ENCODE data around the gene TNFSF11.

Gene TNFSF11

DNA sequence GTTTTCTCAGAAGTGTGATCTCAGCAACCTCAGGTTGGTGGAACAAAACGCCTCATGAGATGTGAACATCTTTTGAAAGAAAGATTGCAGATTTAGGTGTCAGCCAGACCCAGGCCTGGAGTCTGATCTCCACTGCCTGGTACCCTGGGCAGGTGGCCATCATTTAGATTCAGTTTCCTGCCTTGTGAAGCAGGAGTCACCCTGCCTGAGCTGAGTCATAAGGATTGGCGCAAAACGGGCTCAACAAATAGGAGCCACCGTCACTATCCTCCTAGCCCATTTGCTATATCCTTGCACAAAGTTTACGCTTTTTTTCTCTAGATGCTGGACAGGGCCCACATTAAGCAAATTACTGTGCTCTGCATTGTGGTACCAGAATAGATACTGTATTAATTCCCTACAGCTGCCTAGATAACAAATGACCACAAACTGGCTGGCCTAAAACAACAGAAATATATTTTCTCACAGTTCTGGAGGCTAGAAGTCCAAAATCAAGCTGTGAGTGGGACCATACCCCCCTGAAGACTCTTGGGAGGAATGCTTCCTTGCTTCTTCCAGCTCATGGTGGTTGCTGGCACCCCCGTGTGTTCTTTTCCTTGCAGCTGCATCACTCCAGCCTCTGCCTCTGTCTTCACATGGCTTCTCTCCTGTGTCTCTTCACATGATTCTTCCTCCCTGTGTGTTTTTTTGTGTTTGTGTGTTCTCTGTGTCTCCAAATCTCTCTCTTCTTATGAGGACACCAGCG lies 38.2 kb downstream of the TNFSF11 start:
- no peak for DNase-seq

DNA sequence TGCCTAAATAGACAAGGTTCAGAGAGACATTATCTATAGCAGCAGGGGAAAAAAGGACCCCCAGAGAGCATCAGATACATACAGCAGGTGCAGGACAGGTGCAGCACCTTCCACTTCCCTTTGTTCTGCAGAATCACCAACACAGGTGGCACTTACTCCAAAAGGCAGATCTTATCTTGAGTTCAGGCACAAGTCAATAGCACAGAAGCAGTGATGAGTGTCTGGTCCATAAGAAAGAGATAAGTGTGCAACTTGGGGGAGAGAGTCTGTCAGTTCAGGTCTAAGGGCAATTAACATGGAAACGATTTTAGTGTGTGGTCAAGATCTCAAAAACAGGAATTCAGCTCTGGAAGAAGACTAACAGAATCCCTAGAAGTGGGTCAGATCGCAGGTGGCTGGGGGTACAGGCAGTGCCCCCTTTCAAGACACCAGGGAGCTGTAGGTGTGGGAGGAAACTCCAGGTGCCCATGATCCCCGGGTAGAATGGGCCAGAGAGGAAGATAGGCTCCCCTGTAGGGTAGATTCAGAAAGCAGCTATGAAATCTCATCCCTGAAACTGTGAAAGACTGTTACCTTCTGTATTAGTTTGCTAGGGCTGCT lies 40.6 kb downstream of the TNFSF11 start:
- no peak for DNase-seq

DNA sequence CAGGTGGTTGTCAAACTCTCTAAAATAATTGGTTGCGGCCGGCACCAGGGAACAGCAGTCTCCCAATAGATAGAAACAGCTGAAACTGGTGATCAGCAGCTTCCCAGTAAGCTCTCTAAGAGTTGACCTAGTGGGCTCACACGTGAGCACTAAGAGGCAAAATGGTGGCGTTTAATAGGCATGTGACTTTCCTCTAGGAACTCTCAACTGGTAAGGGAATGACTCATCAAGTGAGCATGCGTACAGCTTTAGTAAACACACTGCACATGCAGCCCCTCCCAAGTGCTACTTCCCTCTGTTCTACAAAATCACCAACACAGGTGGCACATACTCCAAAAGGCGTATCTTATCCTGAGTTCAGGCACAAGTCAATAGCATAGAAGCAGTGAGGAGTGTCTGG lies 41.7 kb downstream of the TNFSF11 start:
- DNase-seq, result peak; percentile 36

DNA sequence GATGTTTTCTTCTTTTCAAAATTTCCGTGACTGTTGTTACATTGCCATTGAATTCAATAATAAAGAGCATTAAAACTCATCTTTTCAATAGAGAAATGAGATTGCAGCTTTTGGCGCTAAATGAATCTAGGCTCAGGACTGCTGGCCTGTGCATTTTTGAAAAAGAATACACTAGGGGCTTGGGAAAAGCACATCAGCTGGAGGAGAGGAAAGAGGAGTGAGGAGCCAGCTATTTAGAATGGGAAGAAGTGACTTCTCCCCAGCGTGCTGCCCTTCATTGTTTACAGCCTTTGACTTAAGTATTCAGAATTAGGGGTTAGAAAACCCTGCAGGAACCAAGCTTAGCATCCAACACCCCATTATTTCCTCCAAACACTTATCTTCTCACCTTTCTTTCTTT lies 43.3 kb downstream of the TNFSF11 start:
- DNase-seq, result no peak

DNA sequence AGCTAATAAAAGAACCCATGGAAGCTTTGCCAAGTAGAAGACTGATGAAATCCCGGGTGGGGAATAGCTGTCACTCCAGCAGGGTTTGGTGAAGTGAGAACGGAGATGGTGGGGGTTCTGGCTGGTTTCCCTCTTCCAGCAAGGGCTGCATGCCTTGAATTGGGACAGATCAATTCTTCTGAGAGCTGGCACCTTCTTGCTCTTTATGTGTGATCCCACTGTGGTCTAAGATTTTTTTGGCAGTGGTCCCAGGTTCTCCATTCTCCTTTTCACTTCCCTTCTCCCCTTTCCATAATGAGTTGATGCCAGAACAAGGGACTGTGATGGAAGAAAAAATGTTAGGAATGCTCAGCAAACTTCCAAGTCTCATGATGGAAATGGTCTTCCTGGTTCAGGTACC lies 50.0 kb downstream of the TNFSF11 start:
- peak; percentile 48 for DNase-seq

DNA sequence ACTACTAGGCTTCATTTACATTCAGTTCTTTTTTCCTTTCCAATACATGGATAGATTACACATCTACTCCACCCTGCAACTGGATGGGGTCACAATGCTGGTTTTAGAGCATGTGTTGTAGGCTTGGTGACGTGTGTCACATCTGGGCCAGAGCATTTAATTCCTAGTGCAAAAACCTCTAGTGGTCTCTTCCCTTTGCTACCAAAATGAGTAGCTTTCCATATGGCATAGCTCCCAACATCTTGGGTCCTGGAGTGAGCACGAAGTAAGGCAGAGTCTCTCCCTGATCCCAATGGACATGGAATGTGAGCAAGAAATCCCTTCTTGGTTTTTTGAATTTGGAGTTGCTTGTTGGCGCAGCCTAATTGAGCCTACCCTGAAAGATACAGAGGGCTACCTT lies 51.7 kb downstream of the TNFSF11 start:
- no peak for DNase-seq

DNA sequence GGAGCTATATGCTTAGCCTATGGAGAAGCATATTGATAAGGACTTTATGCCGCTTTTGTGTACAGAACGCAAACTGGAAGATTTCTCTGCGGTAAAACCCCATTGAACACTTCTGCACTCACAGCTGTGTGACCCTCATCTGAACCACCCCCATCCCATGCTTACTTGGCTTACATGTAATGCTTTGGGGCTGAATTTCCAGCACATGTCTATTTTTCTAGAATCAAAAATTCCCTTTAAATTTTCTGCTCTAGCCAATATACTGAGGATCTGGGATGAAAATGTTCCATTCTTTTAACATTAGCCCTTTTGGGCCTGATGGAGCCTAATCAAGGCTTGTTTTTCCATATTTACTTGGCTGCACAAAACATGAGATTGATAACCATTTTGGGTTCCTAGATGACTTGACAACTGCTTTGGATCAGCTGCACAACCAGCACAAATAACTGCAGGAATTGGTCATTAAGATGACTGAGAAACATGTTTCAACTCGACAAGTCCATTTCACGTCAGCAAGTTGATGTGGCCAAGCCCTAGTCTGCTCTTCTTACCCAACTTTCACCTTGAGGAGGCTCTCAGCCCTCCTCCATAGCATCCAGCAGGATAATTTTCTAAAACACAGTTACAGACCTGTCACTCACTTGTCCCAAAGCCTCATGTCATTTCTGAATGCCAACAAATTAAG lies 52.4 kb downstream of the TNFSF11 start:
- no peak for DNase-seq

GRCh38 chr13:42628666-42629065 lies 54.7 kb downstream of the TNFSF11 start:
- no peak for DNase-seq

DNA sequence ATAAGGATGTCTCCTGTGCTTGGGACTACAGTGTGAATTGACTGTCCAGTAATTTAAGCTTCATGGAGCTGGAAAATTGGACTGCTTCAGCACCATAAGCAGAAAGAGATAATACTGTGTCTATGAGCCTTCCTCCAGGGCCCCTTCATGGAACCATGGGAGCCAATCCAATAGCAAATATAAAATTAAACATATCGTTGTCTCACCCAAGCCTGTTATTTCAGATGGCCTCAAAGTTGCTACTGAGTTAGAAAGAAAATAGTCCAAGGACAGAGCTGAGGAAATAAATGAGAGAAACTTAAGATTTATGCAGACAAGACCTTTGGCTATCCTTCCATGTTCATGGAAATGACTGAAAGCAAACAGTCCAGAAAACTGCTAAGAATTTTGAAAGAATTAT lies 57.2 kb downstream of the TNFSF11 start:
- DNase-seq, result no peak

GRCh38 chr13:42633495-42633894 lies 59.5 kb downstream of the TNFSF11 start:
- peak; percentile 52 for DNase-seq

- DNase-seq, result peak; percentile 16
These were observed 64.1 kb downstream of the TNFSF11 start for GRCh38 chr13:42638101-42638500.

DNA sequence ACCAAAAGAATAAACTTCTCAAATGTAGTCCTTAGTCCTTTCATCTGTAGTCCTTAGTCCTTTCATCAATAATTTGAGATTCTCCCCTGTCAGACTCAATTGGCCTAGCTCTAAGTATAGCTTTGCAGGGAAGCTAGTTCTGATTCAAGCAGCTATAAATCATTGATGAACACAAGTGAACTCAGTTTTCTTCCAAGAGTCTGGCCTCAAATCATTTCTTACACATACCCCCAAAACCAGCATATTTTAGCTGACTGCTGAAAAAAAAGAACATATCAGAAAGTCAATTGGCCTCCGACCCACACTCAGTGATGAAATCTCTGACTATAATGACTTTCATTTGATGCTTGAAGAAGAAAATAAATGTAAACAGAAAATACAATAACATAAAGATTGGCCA lies 64.9 kb downstream of the TNFSF11 start:
- DNase-seq, result peak; percentile 56

- no peak for DNase-seq
These were observed 69.1 kb downstream of the TNFSF11 start for GRCh38 chr13:42643076-42643475.

DNA sequence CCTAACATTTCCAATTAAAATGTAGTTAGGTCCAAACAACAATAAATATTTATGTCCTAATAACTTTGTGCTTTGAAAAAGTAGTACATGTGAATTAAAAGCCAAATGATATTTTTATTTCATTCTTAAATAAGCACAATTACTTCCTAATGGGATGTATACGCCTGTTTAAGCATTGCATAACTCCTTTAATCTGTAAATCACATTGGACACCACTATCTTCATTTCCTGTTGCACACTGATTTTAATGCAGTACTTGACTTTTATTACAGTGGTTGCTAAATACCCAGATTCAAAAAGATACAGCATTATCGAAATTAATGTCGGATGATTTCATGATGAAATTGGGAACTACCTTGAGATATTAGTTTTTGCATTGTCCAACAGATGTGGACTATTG lies 70.9 kb downstream of the TNFSF11 start:
- no peak for DNase-seq

- peak; percentile 15 for DNase-seq
These were observed 71.8 kb downstream of the TNFSF11 start for GRCh38 chr13:42645717-42646116.

DNA sequence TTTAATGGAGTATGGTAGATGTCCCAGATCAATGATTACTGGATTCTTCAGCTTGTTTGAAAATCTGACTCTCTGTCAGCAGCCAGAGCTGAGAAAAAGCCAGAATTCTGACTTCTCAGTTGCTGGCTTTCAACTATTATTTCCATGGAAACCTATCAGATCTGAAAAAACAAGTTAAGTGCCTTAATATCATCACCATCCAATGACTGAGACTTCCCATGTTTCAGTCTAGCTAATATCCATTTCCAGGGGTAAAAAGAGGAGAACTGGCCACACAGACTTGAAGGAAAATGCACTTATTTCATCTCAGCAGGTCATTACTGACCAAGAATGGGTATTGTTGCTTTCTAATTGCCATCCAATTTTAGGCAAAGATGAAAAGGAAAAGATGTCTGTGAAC lies 75.2 kb downstream of the TNFSF11 start:
- no peak for DNase-seq

- DNase-seq, result peak; percentile 47
These were observed 75.9 kb downstream of the TNFSF11 start for GRCh38 chr13:42649831-42650230.

DNA sequence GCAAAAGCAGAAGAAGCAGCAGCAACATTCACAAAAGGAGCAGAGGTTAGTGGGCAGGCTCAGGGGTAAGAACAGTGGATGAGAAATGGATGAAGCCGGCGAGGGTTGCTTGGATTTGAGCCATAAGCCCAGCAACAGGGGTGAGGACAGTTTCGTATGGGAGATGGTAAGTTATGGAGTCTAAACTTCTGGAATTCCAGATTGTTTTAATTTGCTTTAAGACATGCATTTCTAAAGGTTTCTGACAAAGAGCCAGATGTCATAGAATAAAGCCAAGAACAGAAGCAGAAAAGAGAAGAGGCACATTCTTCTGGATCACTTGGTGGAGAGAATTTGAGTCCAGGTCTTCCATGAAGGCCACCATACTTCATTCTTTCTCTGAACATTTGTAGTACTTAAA lies 76.6 kb downstream of the TNFSF11 start:
- DNase-seq, result peak; percentile 74

DNA sequence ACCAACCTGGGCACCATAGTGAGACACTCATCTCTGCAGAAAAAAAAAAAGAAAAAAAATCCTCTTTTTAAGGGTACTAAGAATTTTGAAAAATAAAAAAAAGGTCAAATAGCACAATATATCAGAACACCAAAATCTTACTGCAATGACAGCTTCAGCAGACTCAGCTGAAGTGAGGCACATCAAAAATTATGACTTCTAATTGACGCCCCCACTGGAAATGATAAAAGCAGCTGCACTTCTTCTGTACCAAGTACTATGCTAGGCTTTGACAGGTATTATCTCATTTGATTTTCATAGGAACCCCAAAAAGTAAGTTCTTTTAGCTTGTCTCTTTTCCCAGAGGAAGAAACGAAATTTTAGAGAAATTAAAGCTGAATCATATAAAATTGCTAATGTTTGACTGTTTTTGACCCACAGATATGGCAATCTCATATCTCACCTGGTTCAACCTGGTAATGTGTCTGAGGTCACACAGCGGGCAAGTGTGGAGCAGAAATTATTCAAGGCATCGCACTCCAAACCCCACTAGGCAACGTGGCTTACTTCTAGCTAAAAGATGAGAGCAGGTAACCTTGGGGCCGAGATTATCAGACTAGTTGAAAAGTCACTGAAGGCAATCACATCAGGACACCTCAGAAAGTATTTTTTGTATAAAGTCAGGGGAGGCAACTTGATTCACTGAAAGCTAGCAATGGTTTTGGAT lies 78.1 kb downstream of the TNFSF11 start:
- no peak for DNase-seq

DNA sequence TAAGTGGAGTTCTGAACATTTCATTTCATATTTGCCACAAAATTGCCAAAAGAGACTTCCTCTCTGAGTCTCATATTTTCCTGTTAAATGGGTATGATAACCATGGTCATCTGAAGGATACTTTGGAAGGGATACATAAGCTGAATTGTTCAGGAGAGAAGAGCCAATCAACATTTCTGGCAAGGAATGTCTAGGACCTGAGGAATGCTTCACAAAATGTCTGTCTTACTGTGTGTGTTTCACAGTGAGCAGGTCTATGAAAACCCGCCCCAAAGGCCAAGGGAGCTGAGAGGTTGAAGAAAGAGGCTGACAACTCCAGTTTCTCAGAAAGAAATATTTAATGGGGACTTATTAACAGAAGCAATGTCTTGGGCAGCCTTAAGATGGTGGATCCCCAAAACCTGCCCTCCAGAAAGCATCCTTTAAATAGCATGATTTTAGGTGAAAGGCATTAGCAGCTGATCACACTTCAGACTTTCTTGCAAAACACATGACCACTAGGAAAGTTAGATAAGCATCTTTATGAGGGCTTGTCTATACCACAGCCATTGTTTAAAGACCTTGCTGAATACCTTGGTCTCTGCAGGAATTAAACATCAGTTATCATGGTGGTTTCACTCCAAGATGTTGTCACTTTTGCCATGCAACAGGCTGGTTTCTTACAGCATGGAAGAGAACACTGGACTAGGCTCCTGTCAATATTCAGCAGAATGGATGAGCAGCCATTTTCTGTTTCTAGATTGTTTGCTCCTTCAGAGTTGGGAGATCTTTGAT lies 78.9 kb downstream of the TNFSF11 start:
- no peak for DNase-seq

DNA sequence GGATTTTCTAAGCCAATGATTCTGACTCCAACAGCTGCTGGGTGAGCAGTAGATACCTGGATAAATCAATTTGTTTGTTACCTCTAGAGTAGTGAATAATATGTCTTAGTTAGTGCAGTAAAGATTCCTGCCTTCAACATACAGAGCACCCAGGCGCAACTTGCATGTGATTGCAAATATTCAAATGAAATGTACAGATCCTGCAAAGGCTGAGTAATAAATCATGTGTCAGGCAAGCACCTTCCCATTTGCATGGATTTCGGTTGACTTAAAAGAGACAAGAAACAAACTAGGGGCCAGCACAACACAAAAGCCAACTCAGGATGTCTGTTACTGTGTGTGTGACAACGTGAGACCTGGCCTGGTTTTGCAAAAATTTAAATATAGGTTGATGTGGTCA lies 79.7 kb downstream of the TNFSF11 start:
- no peak for DNase-seq

DNA sequence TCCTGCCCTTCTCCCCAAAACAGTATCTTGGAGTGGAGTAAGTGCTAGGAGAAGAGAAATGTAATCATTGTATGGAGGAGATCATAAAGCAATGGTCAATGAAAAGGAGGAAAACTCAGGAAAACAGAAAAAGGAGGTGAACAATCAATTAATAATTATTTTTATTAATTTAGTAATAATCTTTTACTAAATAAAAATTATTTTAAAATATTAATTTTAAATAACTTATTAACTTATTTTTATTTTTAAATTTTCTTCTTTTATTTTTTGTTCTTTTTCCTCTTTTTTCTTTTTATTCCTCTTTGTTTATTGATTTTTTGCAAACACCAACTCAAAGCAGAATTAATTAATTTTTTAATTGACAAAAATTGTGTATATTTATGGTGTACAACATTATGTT lies 80.3 kb downstream of the TNFSF11 start:
- DNase-seq, result no peak

GRCh38 chr13:42654722-42655121 lies 80.8 kb downstream of the TNFSF11 start:
- DNase-seq, result no peak

Measured in fibroblast of skin of right biceps (primary cell).